SK-N-SH treated with all-trans-retinoic acid at 6 μM for 48 hours (cell line): Measurements from ENCODE around the gene GRIK1.

Experiments used
- ATAC-seq: fragments of 200-7000 bp; cut with Tn5 transposase; 3 replicates; pipeline ENCODE4 v1.9.1; 2020; ENCODE audit warnings: mild to moderate bottlenecking, moderate library complexity
- ARNTL ChIP-seq: fragments of 450-650 bp; formaldehyde crosslinking; IDR thresholded peaks from 2 replicates; pipeline ENCODE4 v1.5.0; 2020; ENCODE audit warnings: low read depth, mild to moderate bottlenecking, moderate library complexity, borderline replicate concordance
- BACH2 ChIP-seq: fragments of 250-450 bp; sonication (Bioruptor Pico); IDR thresholded peaks from 2 replicates; pipeline ENCODE4 v1.9.0; 2021; ENCODE audit warnings: mild to moderate bottlenecking, borderline replicate concordance
- CREB5 ChIP-seq: fragments of 250-450 bp; sonication (Bioruptor Pico); IDR thresholded peaks from 2 replicates; pipeline ENCODE4 v1.5.1; 2020; ENCODE audit warnings: low read depth, mild to moderate bottlenecking, moderate library complexity
- CSDC2 ChIP-seq: fragments of 250-450 bp; sonication (Bioruptor Pico); IDR thresholded peaks from 2 replicates; pipeline ENCODE4 v1.5.0; 2020; ENCODE audit warnings: mild to moderate bottlenecking, moderate library complexity
- CSRNP3 ChIP-seq: fragments of 250-450 bp; sonication (Bioruptor Pico); IDR thresholded peaks from 2 replicates; pipeline ENCODE4 v1.5.1; 2021; ENCODE audit warnings: mild to moderate bottlenecking, moderate library complexity
- ESRRG ChIP-seq: fragments of 250-450 bp; sonication (Bioruptor Pico); IDR thresholded peaks from 2 replicates; pipeline ENCODE4 v1.6.1; 2021; ENCODE audit warnings: mild to moderate bottlenecking
- GLIS3 ChIP-seq: fragments of 250-450 bp; sonication (Bioruptor Pico); IDR thresholded peaks from 2 replicates; pipeline ENCODE4 v1.5.0; 2020; ENCODE audit warnings: mild to moderate bottlenecking, moderate library complexity
- ISL1 ChIP-seq: fragments of 250-450 bp; sonication (Bioruptor Pico); IDR thresholded peaks from 2 replicates; pipeline ENCODE4 v2.1.2; 2022; ENCODE audit warnings: mild to moderate bottlenecking, moderate library complexity
- PATZ1 ChIP-seq: fragments of 250-450 bp; sonication (Bioruptor Pico); IDR thresholded peaks from 2 replicates; pipeline ENCODE4 v1.8.0; 2020; ENCODE audit warnings: mild to moderate bottlenecking, moderate library complexity, borderline replicate concordance
- POU6F1 ChIP-seq: fragments of 250-450 bp; sonication (Bioruptor Pico); IDR thresholded peaks from 2 replicates; pipeline ENCODE4 v1.8.0; 2021; ENCODE audit warnings: low read depth, mild to moderate bottlenecking, moderate library complexity, borderline replicate concordance
- PPARA ChIP-seq: fragments of 250-450 bp; sonication (Bioruptor Pico); IDR thresholded peaks from 2 replicates; pipeline ENCODE4 v1.5.0; 2020; ENCODE audit warnings: mild to moderate bottlenecking, borderline replicate concordance
- RARB ChIP-seq: fragments of 250-450 bp; sonication (Bioruptor Pico); IDR thresholded peaks from 2 replicates; pipeline ENCODE4 v1.8.0; 2021; ENCODE audit warnings: mild to moderate bottlenecking, moderate library complexity
- SNAI2 ChIP-seq: fragments of 250-450 bp; sonication (Bioruptor Pico); IDR thresholded peaks from 2 replicates; pipeline ENCODE4 v1.5.0; 2020; ENCODE audit warnings: mild to moderate bottlenecking, moderate library complexity
- TCF4 ChIP-seq: fragments of 250-450 bp; sonication (Bioruptor Pico); IDR thresholded peaks from 2 replicates; pipeline ENCODE4 v1.8.0; 2021; ENCODE audit warnings: mild to moderate bottlenecking, moderate library complexity, borderline replicate concordance
- TOX ChIP-seq: fragments of 250-450 bp; sonication (Bioruptor Pico); IDR thresholded peaks from 2 replicates; pipeline ENCODE4 v1.8.0; 2021; ENCODE audit warnings: mild to moderate bottlenecking, moderate library complexity, borderline replicate concordance
- ZC3H10 ChIP-seq: fragments of 250-450 bp; sonication (Bioruptor Pico); IDR thresholded peaks from 2 replicates; pipeline ENCODE4 v1.5.1; 2021; ENCODE audit warnings: mild to moderate bottlenecking, moderate library complexity
- ZFP3 ChIP-seq: fragments of 250-450 bp; sonication (Bioruptor Pico); IDR thresholded peaks from 2 replicates; pipeline ENCODE4 v1.5.0; 2020; ENCODE audit warnings: mild to moderate bottlenecking, moderate library complexity
- ZFP30 ChIP-seq: fragments of 450-650 bp; formaldehyde crosslinking; IDR thresholded peaks from 2 replicates; pipeline ENCODE4 v1.5.0; 2022; ENCODE audit warnings: mild to moderate bottlenecking, moderate library complexity
- ZNF70 ChIP-seq: fragments of 450-650 bp; formaldehyde crosslinking; IDR thresholded peaks from 2 replicates; pipeline ENCODE4 v1.5.0; 2020; ENCODE audit warnings: mild to moderate bottlenecking, moderate library complexity
- ZNF8 ChIP-seq: fragments of 450-650 bp; formaldehyde crosslinking; IDR thresholded peaks from 2 replicates; pipeline ENCODE4 v1.5.0; 2020; ENCODE audit warnings: mild to moderate bottlenecking, moderate library complexity

The GRIK1 gene

GRCh38 chr21:29658934-29659203, 280.9 kb downstream of the GRIK1 start (continued):
- TF ChIP-seq CREB5 (CRISPR knock-in tag) = no peak
- no peak for TF ChIP-seq ARNTL (CRISPR knock-in tag)
- TF ChIP-seq, all 23 proteins: peak for 0

GRCh38 chr21:29658177-29658933, 281.4 kb downstream of the GRIK1 start:
- ATAC-seq = no peak
- TF ChIP-seq TCF4 = no peak
- TF ChIP-seq BACH2 (CRISPR knock-in tag) = no peak
- TF ChIP-seq CSDC2 (CRISPR knock-in tag) = no peak
- no peak for TF ChIP-seq RARB (CRISPR knock-in tag)
- no peak for TF ChIP-seq ZNF8 (CRISPR knock-in tag)
- no peak for TF ChIP-seq PATZ1 (CRISPR knock-in tag)
- no peak for TF ChIP-seq POU6F1 (CRISPR knock-in tag)

GRCh38 chr21:29657240-29657989, 282.4 kb downstream of the GRIK1 start:
- no peak for ATAC-seq
- TF ChIP-seq ARNTL (CRISPR knock-in tag) (no peak), GLIS3 (no peak), PPARA (CRISPR knock-in tag) (no peak), SNAI2 (no peak), BACH2 (CRISPR knock-in tag) (no peak), RARB (CRISPR knock-in tag) (no peak), TCF4 (no peak), ZNF70 (CRISPR knock-in tag) (no peak)

GRCh38 chr21:29656504-29657239, 283.1 kb downstream of the GRIK1 start:
- no peak for TF ChIP-seq ESRRG (CRISPR knock-in tag)
- peak; percentile 70; the same call in 1 of the 2 replicates for TF ChIP-seq ZC3H10 (CRISPR knock-in tag)
- TF ChIP-seq CSRNP3 (CRISPR knock-in tag) = no peak
- peak; percentile 83 for TF ChIP-seq ISL1
- peak; percentile 97 for TF ChIP-seq TOX (CRISPR knock-in tag)
- TF ChIP-seq RARB (CRISPR knock-in tag) = peak; percentile 78; the same call in 1 of the 2 replicates
- TF ChIP-seq ZFP30 (CRISPR knock-in tag) = no peak
- ATAC-seq = peak; percentile 92

- no peak for ATAC-seq
- TF ChIP-seq ZFP3 (CRISPR knock-in tag) (no peak), POU6F1 (CRISPR knock-in tag) (no peak), SNAI2 (no peak), PATZ1 (CRISPR knock-in tag) (no peak)
Measured at GRCh38 chr21:29655577-29655976, 284.2 kb downstream of the GRIK1 start.
